ENCODE measurements around the gene FCRL1. TPM values are rescaled to one million over a fixed set of nuclear protein-coding genes. Genes with fewer than 3 reads are reported as not detected.

FCRL1 gene
- total and polyA plus RNA-seq, 2 of the 8 experiments (the other 6 are each of a cell fraction or from before 2014, with no cell fraction given): not detected

- H2AFZ ChIP-seq (ENCODE audit: low read length): no peak overlapping the region
- H3K4me3 ChIP-seq (ENCODE audit: extremely low read depth in 1 of 4, insufficient read depth in 2 of 4, low read depth in 3 of 4, low read length in 4 of 4): no peak overlapping the region
- CTCF ChIA-PET (ENCODE audit: partially characterized antibody): interaction anchor here (0.7 kb wide), 1 partner anchor 110 kb away, joined by 3 read pairs; no protein-coding TSS in a partner anchor
Observed at GRCh38 chr1:157838966-157839365, 19.0 kb upstream of the FCRL1 start.

More at GRCh38 chr1:157838966-157839365, 19.0 kb upstream of the FCRL1 start:
- Histone ChIP-seq H4K8ac (ENCODE audit: extremely low read depth, insufficient read depth, low read length) (no peak overlapping the region), H3K23ac (ENCODE audit: insufficient read length) (no peak overlapping the region), H3K23me2 (ENCODE audit: low read depth, low read length) (no peaks in the 10 kb centered on the region), H2BK120ac (replicated peaks; ENCODE audit: low read depth, low read length) (no peak overlapping the region), H3K14ac (ENCODE audit: insufficient read length) (no peak overlapping the region), H2BK20ac (ENCODE audit: low read length) (no peak overlapping the region), H3K4ac (replicated peaks; ENCODE audit: insufficient read length, low read depth, low read length) (no peak overlapping the region), H3K4me2 (ENCODE audit: insufficient read depth in 1 of 2, low read depth in 2 of 2, low read length in 2 of 2) (no peak overlapping the region), H4K20me1 (replicated peaks in 1 of 2; ENCODE audit: control insufficient read depth in 1 of 2, insufficient read depth in 2 of 2, low read length in 2 of 2) (no peaks in the 10 kb centered on the region), H3K36me3 (ENCODE audit: control insufficient read depth in 2 of 4, insufficient read depth in 4 of 4, low read length in 3 of 4) (no peaks in the 10 kb centered on the region), H3K9me3 (ENCODE audit: insufficient read depth in 2 of 2, low read depth in 1 of 2, low read length in 1 of 2) (no peaks in the 10 kb centered on the region), H3K27me3 (replicated peaks in 1 of 4; ENCODE audit: control insufficient read depth in 3 of 4, extremely low read depth in 1 of 4, insufficient read depth in 3 of 4, low read length in 3 of 4) (no peaks in the 10 kb centered on the region), H3K9ac (replicated peaks in 1 of 4; ENCODE audit: extremely low read depth in 1 of 4, low read depth in 3 of 4, low read length in 3 of 4) (no peak overlapping the region), H3K27ac (ENCODE audit: low read depth, low read length) (no peak overlapping the region), H3K4me1 (replicated peaks in 1 of 4; ENCODE audit: control insufficient read depth in 3 of 4, insufficient read depth in 4 of 4, low read length in 3 of 4) (no peaks in the 10 kb centered on the region), H2BK5ac (ENCODE audit: low read depth, low read length) (no peak overlapping the region), H4K5ac (ENCODE audit: insufficient read length, low read depth, low read length) (no peak overlapping the region), H4K91ac (replicated peaks; ENCODE audit: insufficient read length, low read length) (no peak overlapping the region), H2BK12ac (ENCODE audit: low read depth, low read length) (no peak overlapping the region), H3K56ac (replicated peaks; ENCODE audit: insufficient read length, low read depth, low read length) (no peak overlapping the region), H3K79me2 (ENCODE audit: control insufficient read depth in 1 of 2, insufficient read depth in 2 of 2, low read length in 2 of 2) (no peaks in the 10 kb centered on the region), H2AK5ac (ENCODE audit: low read depth, low read length) (no peak overlapping the region), H2BK15ac (ENCODE audit: low read length) (no peak overlapping the region), H3K18ac (ENCODE audit: extremely low read depth, low read length) (no peak overlapping the region), H3K79me1 (ENCODE audit: low read depth, low read length) (no peaks in the 10 kb centered on the region)
- no peak for FAIRE-seq
- POLR2A ChIA-PET (ENCODE audit: partially characterized antibody): no interaction called here
- DNase-seq (ENCODE audit: low read depth in 1 of 2, low spot score in 2 of 2): no peak
- TF ChIP-seq CTCF (IDR thresholded peaks at IDR 0.05; ENCODE audit: control extremely low read depth in 1 of 3, insufficient read depth in 1 of 3, low read depth in 1 of 3, low read length in 3 of 3): no peak
- no peak for TF ChIP-seq GABPA (IDR thresholded peaks at IDR 0.05; ENCODE audit: borderline replicate concordance, insufficient read depth, low read length)
- no peak for TF ChIP-seq HDAC6 (IDR thresholded peaks at IDR 0.05; ENCODE audit: low read depth, low read length)
- TF ChIP-seq HDAC2 (IDR thresholded peaks at IDR 0.05; ENCODE audit: borderline replicate concordance in 1 of 2, low read depth in 2 of 2, low read length in 2 of 2): no peak
- no peak for TF ChIP-seq CHD1 (IDR thresholded peaks at IDR 0.05; ENCODE audit: low read depth, low read length)
- no peak for TF ChIP-seq E2F6 (IDR thresholded peaks at IDR 0.05)
- TF ChIP-seq CEBPB (IDR thresholded peaks at IDR 0.05; ENCODE audit: low read depth, low read length): no peak
- no peak for TF ChIP-seq RAD21 (IDR thresholded peaks at IDR 0.05 in 1 of 2, conservative IDR thresholded peaks at IDR 0.05 in 1 of 2; ENCODE audit: low read depth in 2 of 2, low read length in 2 of 2)
- no peak for TF ChIP-seq SP1 (IDR thresholded peaks at IDR 0.05; ENCODE audit: low read depth, low read length)
- no peak for TF ChIP-seq EP300 (IDR thresholded peaks at IDR 0.05; ENCODE audit: borderline replicate concordance in 1 of 2, low read depth in 2 of 2, low read length in 2 of 2)
- no peak for TF ChIP-seq JUND (IDR thresholded peaks at IDR 0.05; ENCODE audit: low read length)

Data from H1 (cell line).